GM21528 (cell line): ENCODE measurements around the gene WDR91.

Experiments
- ATAC-seq: cut with Tn5 transposase; IDR thresholded peaks from one replicate; pipeline ENCODE4 v1.9.1; 2021; ENCODE audit warnings: mild to moderate bottlenecking, moderate library complexity; ENCODE audit not compliant: unreplicated experiment, low FRiP score

Gene WDR91

GRCh38 chr7:135147341-135147898, 63.9 kb downstream of the WDR91 start:
- ATAC-seq: peak; percentile 15

DNA sequence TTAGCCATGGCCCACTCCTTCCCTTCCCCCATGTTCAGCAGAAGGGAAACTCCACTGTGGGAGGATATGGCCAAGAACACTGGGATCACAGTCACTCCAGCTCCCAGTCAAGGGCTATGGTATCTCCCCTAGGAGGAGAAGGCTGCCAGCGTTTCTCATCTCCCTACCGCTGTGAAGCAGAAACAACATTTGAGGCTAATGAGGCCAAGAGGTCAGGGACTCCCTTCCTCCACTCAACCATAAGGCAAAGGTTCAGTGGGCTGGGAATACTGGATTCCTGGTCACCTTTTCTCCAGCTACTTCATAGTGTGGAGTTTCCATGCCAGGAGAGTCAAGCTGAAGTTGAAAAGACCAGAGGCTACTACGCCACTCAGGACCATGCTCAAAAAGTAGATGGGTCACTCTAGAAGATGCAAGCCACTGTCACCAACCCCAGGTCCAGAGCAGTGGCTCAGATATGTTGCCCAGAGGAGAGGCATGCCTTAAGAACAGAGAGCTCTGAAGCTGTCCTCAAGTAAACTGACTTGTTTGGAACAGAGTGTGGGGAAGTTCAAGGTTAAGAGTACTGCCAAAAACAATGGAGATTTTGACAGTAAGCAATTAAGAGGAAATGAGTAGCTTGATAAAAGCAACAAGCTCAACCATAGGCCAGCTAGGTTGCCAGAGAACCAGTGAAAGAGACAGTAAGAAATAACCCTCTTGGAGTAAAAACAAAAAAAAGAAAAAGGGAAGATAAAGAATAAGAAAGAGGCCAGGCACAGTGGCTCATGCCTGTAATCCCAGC, 67.2 kb downstream of the WDR91 start:
- ATAC-seq: no peak
